Keratinocyte (primary cell): ENCODE data around the gene CCDC33. TPM values are rescaled to one million over a fixed set of nuclear protein-coding genes. Genes with fewer than 3 reads are reported as not detected.

Source experiments
- DNase-seq: peaks from one replicate; pipeline ENCODE4 v3.0.0-alpha.2; 2011; ENCODE audit warnings: low read depth, missing footprints, low spot score
- FAIRE-seq: peaks from 2 replicates; lab custom pipeline; 2011; peaks lifted over from hg19 to GRCh38; lab: Jason Lieb, UNC
- H2AFZ ChIP-seq: 2 replicates; pipeline ENCODE4 v1.6.0; 2012; ENCODE audit warnings: low read length, control low read depth, inconsistent platforms; ENCODE audit not compliant: control insufficient read depth
- H3K27ac ChIP-seq: 2 replicates; pipeline ENCODE4 v1.5.1; 2011; ENCODE audit warnings: low read length; ENCODE audit not compliant: control insufficient read depth, insufficient read depth
- H3K27me3 ChIP-seq: 3 replicates; pipeline ENCODE4 v1.6.0; 2011; ENCODE audit warnings: low read length; ENCODE audit not compliant: control insufficient read depth, insufficient read depth; ENCODE audit errors: extremely low read depth
- H3K36me3 ChIP-seq, 2 experiments: 2 replicates in 1 of 2; 3 replicates in 1 of 2; pipeline ENCODE4 v1.5.1; 2011; ENCODE audit warnings: low read length in 2 of 2, mild to moderate bottlenecking in 1 of 2; ENCODE audit not compliant: control insufficient read depth in 2 of 2, insufficient read depth in 2 of 2; ENCODE audit errors: extremely low read depth in 1 of 2
- H3K4me1 ChIP-seq: 3 replicates; pipeline ENCODE4 v1.5.1; 2011; ENCODE audit warnings: low read length; ENCODE audit not compliant: control insufficient read depth, insufficient read depth; ENCODE audit errors: extremely low read depth
- H3K4me2 ChIP-seq: 3 replicates; pipeline ENCODE4 v1.6.0; 2011; ENCODE audit warnings: low read depth, low read length; ENCODE audit not compliant: control insufficient read depth, insufficient read depth; ENCODE audit errors: extremely low read depth
- H3K4me3 ChIP-seq, 3 experiments: fragments of 200-600 bp in 1 of 3; sonication (generic) in 1 of 3; 2 replicates in 2 of 3; 3 replicates in 1 of 3; pipeline ENCODE4 v1.5.1; 2011 to 2016; ENCODE audit warnings: low read length in 3 of 3, mild to moderate bottlenecking in 3 of 3, control low read depth in 2 of 3, inconsistent platforms in 1 of 3, low read depth in 1 of 3, mixed read lengths in 1 of 3, mixed run types in 1 of 3, moderate library complexity in 1 of 3; ENCODE audit not compliant: control insufficient read depth in 2 of 3, insufficient read depth in 2 of 3; ENCODE audit errors: extremely low read depth in 1 of 3
- H3K79me2 ChIP-seq: 2 replicates; pipeline ENCODE4 v1.6.0; 2012; ENCODE audit warnings: low read length; ENCODE audit not compliant: control insufficient read depth, insufficient read depth
- H3K9ac ChIP-seq: 3 replicates; pipeline ENCODE4 v1.6.0; 2011; ENCODE audit warnings: low read length; ENCODE audit not compliant: control insufficient read depth, insufficient read depth; ENCODE audit errors: extremely low read depth
- H3K9me1 ChIP-seq: 3 replicates; pipeline ENCODE4 v1.6.0; 2011; ENCODE audit warnings: low read length; ENCODE audit not compliant: control insufficient read depth, insufficient read depth; ENCODE audit errors: extremely low read depth
- H3K9me3 ChIP-seq: 2 replicates; pipeline ENCODE4 v1.5.1; 2012; ENCODE audit warnings: low read depth, low read length; ENCODE audit not compliant: control insufficient read depth
- H4K20me1 ChIP-seq: 3 replicates; pipeline ENCODE4 v1.6.0; 2011; ENCODE audit warnings: low read length; ENCODE audit not compliant: control insufficient read depth, insufficient read depth; ENCODE audit errors: extremely low read depth
- CTCF ChIP-seq, 3 experiments: IDR thresholded peaks in 1 of 3; conservative IDR thresholded peaks in 1 of 3; optimal IDR thresholded peaks in 1 of 3; 2 replicates in 2 of 3; 3 replicates in 1 of 3; pipeline versions ENCODE3 to v1.5.1; 2011; ENCODE audit warnings: low read length in 3 of 3, mild to moderate bottlenecking in 3 of 3, moderate library complexity in 2 of 3, control low read depth in 1 of 3, inconsistent platforms in 1 of 3; ENCODE audit not compliant: insufficient read depth in 2 of 3; ENCODE audit errors: extremely low read depth in 1 of 3
- EZH2 ChIP-seq: IDR thresholded peaks from one replicate; pipeline ENCODE4 v1.6.1; 2012; ENCODE audit warnings: inconsistent platforms, mild to moderate bottlenecking, low read length, moderate library complexity
- dilution Hi-C: fragments of 300-500 bp; cut with MboI; formaldehyde crosslinking; loops from one replicate; pipeline ENCODE4 v1.7.0; 2020; ENCODE audit warnings: low sequenced_read_pairs; ENCODE audit not compliant: extremely low pct_ligation_motif_present
- polyA plus RNA-seq, 5 experiments: library from polyadenylated mRNA; depleted of rRNA in 3 of 5; stranded (reverse) in 3 of 5; stranded (forward) in 1 of 5; unstranded in 1 of 5; fragments of >200 nt; gene quantifications; 1 replicate in 1 of 5; 2 replicates in 3 of 5; 3 replicates in 1 of 5; pipeline versions ENCODE4 v1.2.1 to v1.2.3, GENCODE V29; 2011 to 2012; ENCODE audit warnings: missing spikeins in 2 of 5, low read depth in 1 of 5, low replicate concordance in 1 of 5

CCDC33 gene
- polyA plus RNA-seq, 1 donor (not counting 4 experiments of a cell fraction or from before 2014, with no cell fraction given), result not detected

- Histone ChIP-seq H3K27ac (peak overlapping the region; percentile 96), H3K4me3 (no peak overlapping the region), H3K27me3 (no peaks in the 10 kb centered on the region), H3K79me2 (no peaks in the 10 kb centered on the region), H3K9me3 (no peaks in the 10 kb centered on the region), H3K9ac (peak overlapping the region; percentile 75), H2AFZ (no peak overlapping the region), H3K9me1 (no peaks in the 10 kb centered on the region), H3K36me3 (no peaks in the 10 kb centered on the region), H4K20me1 (no peaks in the 10 kb centered on the region), H3K4me1 (peaks cover 69% of the 10 kb centered on the region), H3K4me2 (peak overlapping the region; percentile 50)
- DNase-seq, result no peak
- dilution Hi-C loops, result no loop called here
- no peak for FAIRE-seq
- TF ChIP-seq EZH2 (no peak), CTCF (optimal IDR thresholded peaks at IDR 0.05 in 1 of 3, IDR thresholded peaks at IDR 0.05 in 1 of 3, conservative IDR thresholded peaks at IDR 0.05 in 1 of 3; ENCODE audit: extremely low read depth in 1 of 3, insufficient read depth in 2 of 3, low read length in 3 of 3) (no peak)
Measured at GRCh38 chr15:74385733-74386132, 149.6 kb downstream of the CCDC33 start.

Other genes with a start within 250 kb of the CCDC33 start
- gene STOML1, start 244.0 kb upstream of the CCDC33 start, polyA plus RNA-seq, result 7.0 to 12.9 TPM (median 9.4 TPM) in 3 replicates
- 20.5 to 44.3 TPM (median 24.9 TPM) in 3 replicates for gene PML, start 241.6 kb upstream of the CCDC33 start, polyA plus RNA-seq
- gene GOLGA6A, start 153.8 kb upstream of the CCDC33 start, polyA plus RNA-seq, result not detected in 3 replicates
- not detected in 3 replicates for gene ISLR2, start 105.7 kb upstream of the CCDC33 start, polyA plus RNA-seq
- gene ISLR, start 62.6 kb upstream of the CCDC33 start, polyA plus RNA-seq, result not detected in 3 replicates
- 0.09 TPM in 1 of 3 replicates, not detected in the others for gene STRA6, start 33.5 kb upstream of the CCDC33 start, polyA plus RNA-seq
- gene CYP11A1, start 131.3 kb downstream of the CCDC33 start, polyA plus RNA-seq, result 0.27 TPM in 1 of 3 replicates, not detected in the others
- gene SEMA7A, start 197.6 kb downstream of the CCDC33 start, polyA plus RNA-seq, result 8.0 to 15.5 TPM (median 8.1 TPM) in 3 replicates
- gene UBL7, start 224.8 kb downstream of the CCDC33 start, polyA plus RNA-seq, result 43.4 to 48.9 TPM (median 45.8 TPM) in 3 replicates